B cell (primary cell): ENCODE results near the gene FLII. TPM values are rescaled to one million over a fixed set of nuclear protein-coding genes. Genes with fewer than 3 reads are reported as not detected.

Experiments
- ATAC-seq: fragments of 200-7000 bp; cut with Tn5 transposase; one replicate; pipeline ENCODE4 v1.10.0; 2021; ENCODE audit warnings: low read depth, mild to moderate bottlenecking, moderate number of reproducible peaks, moderate library complexity
- CTCF ChIA-PET: fragments of 350-600 bp; sonication (Branson Sonifier 250); formaldehyde crosslinking; loops from one replicate; lab custom pipeline; 2021; ENCODE audit warnings: antibody characterized with exemption, inconsistent platforms; lab: Charles Lee
- POLR2A ChIA-PET: fragments of 350-600 bp; sonication (Branson Sonifier 250); formaldehyde crosslinking; loops from one replicate; lab custom pipeline; 2021; ENCODE audit warnings: antibody characterized with exemption; lab: Charles Lee
- DNase-seq: peaks from one replicate; pipeline ENCODE4 v3.0.0; 2013
- H2AFZ ChIP-seq: 2 replicates; pipeline ENCODE4 v1.6.1; 2012; ENCODE audit warnings: mild to moderate bottlenecking, low read depth, low read length; ENCODE audit not compliant: insufficient read depth, poor library complexity, severe bottlenecking
- H3K27ac ChIP-seq, 2 donors: 1 replicate in 1 of 2; 2 replicates in 1 of 2; pipeline ENCODE4 v1.5.1; 2012 to 2013; ENCODE audit warnings: low read length in 2 of 2, mild to moderate bottlenecking in 2 of 2, moderate library complexity in 1 of 2
- H3K27me3 ChIP-seq, 4 experiments: fragments of 200-600 bp in 1 of 4; sonication (generic) in 1 of 4; replicated peaks in 1 of 4; 1 replicate in 2 of 4; 2 replicates in 2 of 4; pipeline versions ENCODE4 v1.6.1 to v1.7.0; 2013 to 2016; ENCODE audit warnings: low read length in 3 of 4, mild to moderate bottlenecking in 2 of 4, mixed read lengths in 1 of 4, moderate library complexity in 1 of 4; ENCODE audit not compliant: insufficient read depth in 4 of 4, control insufficient read depth in 3 of 4; ENCODE audit errors: control extremely low read depth in 1 of 4
- H3K36me3 ChIP-seq, 2 experiments: replicated peaks in 1 of 2; 1 replicate in 1 of 2; 2 replicates in 1 of 2; pipeline versions ENCODE4 v1.6.1 to v1.7.1; 2013; ENCODE audit warnings: low read length in 1 of 2; ENCODE audit not compliant: insufficient read depth in 2 of 2, control insufficient read depth in 1 of 2; ENCODE audit errors: control extremely low read depth in 1 of 2, extremely low read depth in 1 of 2
- H3K4me1 ChIP-seq, 2 donors: fragments of 200-600 bp in 1 of 2; sonication (generic) in 1 of 2; 1 replicate in 1 of 2; 2 replicates in 1 of 2; pipeline versions ENCODE4 v1.5.1 to v1.6.1; 2013 to 2017; ENCODE audit warnings: low read length in 2 of 2; ENCODE audit not compliant: control insufficient read depth in 2 of 2, insufficient read depth in 2 of 2
- H3K4me2 ChIP-seq: replicated peaks from 2 replicates; pipeline ENCODE3; 2012; ENCODE audit warnings: mild to moderate bottlenecking, low read depth, low read length; ENCODE audit not compliant: poor library complexity, severe bottlenecking
- H3K4me3 ChIP-seq, 5 experiments: fragments of 200-600 bp in 1 of 5; sonication (generic) in 1 of 5; 1 replicate in 3 of 5; 2 replicates in 2 of 5; pipeline versions ENCODE4 v1.5.1 to v1.7.0; 2011 to 2016; ENCODE audit warnings: low read length in 4 of 5, mild to moderate bottlenecking in 4 of 5, low read depth in 2 of 5, control low read depth in 1 of 5, moderate library complexity in 1 of 5; ENCODE audit not compliant: insufficient read depth in 1 of 5; ENCODE audit errors: control extremely low read depth in 1 of 5, extremely low read depth in 1 of 5
- H3K79me2 ChIP-seq: fragments of 200-600 bp; sonication (generic); one replicate; pipeline ENCODE4 v1.6.0; 2016; ENCODE audit warnings: low read length; ENCODE audit not compliant: control insufficient read depth, insufficient read depth
- H3K9ac ChIP-seq: fragments of 200-600 bp; sonication (generic); 2 replicates; pipeline ENCODE4 v1.6.1; 2017; ENCODE audit warnings: mild to moderate bottlenecking, low read length, moderate library complexity
- H3K9me3 ChIP-seq, 3 donors: one replicate each; pipeline versions ENCODE4 v1.6.1 to v1.7.1; 2013; ENCODE audit warnings: low read length in 2 of 3; ENCODE audit not compliant: control insufficient read depth in 2 of 3, insufficient read depth in 1 of 3; ENCODE audit errors: control extremely low read depth in 1 of 3
- H4K20me1 ChIP-seq: 2 replicates; pipeline ENCODE4 v1.6.0; 2012; ENCODE audit warnings: mild to moderate bottlenecking, low read length; ENCODE audit not compliant: insufficient read depth, control insufficient read depth, poor library complexity, severe bottlenecking
- H3K27ac Mint-ChIP-seq: one replicate; pipeline ENCODE4 v1.8.0; 2021; ENCODE audit warnings: mixed read lengths
- H3K27me3 Mint-ChIP-seq: one replicate; pipeline ENCODE4 v1.8.0; 2021; ENCODE audit warnings: mixed read lengths
- H3K4me1 Mint-ChIP-seq: one replicate; pipeline ENCODE4 v1.8.0; 2021; ENCODE audit warnings: mixed read lengths
- H3K4me3 Mint-ChIP-seq: one replicate; pipeline ENCODE4 v1.8.0; 2021; ENCODE audit warnings: mixed read lengths
- H3K9me3 Mint-ChIP-seq: one replicate; pipeline ENCODE4 v1.8.0; 2022; ENCODE audit warnings: mixed read lengths; ENCODE audit not compliant: insufficient read depth
- CTCF ChIP-seq: fragments of 200-600 bp; IDR thresholded peaks from one replicate; pipeline ENCODE4 v1.8.0; 2022; ENCODE audit warnings: antibody characterized with exemption, mild to moderate bottlenecking
- EZH2 ChIP-seq: IDR thresholded peaks from 2 replicates; pipeline ENCODE4 v1.6.1; 2012; ENCODE audit warnings: borderline replicate concordance, low read depth, mild to moderate bottlenecking, moderate library complexity, low read length; ENCODE audit not compliant: insufficient read depth, poor library complexity, severe bottlenecking
- WGBS: methylation state at CpG from one replicate; pipeline ENCODE4 v1.1.5; 2013; ENCODE audit warnings: missing lambda C conversion rate; ENCODE audit not compliant: insufficient coverage; 5-methylcytosine and 5-hydroxymethylcytosine counted together
- intact Hi-C: fragments of 100-400 bp; cut with micrococcal nuclease; formaldehyde crosslinking; loops from one replicate; pipeline ENCODE4 v1.10.0; 2022
- polyA plus RNA-seq: library from polyadenylated mRNA; depleted of rRNA; stranded (reverse); fragments of >200 nt; gene quantifications from 2 replicates; pipeline ENCODE4 v1.2.3, GENCODE V29; 2012
- total RNA-seq, 2 donors: library from RNA; stranded (reverse); fragments of 120-200 nt in 1 of 2; gene quantifications; 1 replicate in 1 of 2; 2 replicates in 1 of 2; pipeline versions ENCODE4 v1.2.3 to v1.2.4, GENCODE V29; 2013 to 2022

FLII gene
- total and polyA plus RNA-seq, 2 donors (not counting 1 experiment from before 2014, with no cell fraction given) = 357 to 531 TPM

- Histone ChIP-seq H3K27ac (no peak overlapping the region), H4K20me1 (no peaks in the 10 kb centered on the region), H3K9me3 (no peaks in the 10 kb centered on the region), H3K4me2 (no peak overlapping the region), H3K36me3 (peaks cover 11 to 36% of the 10 kb centered on the region in 2 experiments), H2AFZ (no peak overlapping the region), H3K4me1 (peaks cover 6% of the 10 kb centered on the region in 2 donors), H3K4me3 (no peak overlapping the region), H3K79me2 (no peaks in the 10 kb centered on the region), H3K27me3 (no peaks in the 10 kb centered on the region), H3K9ac (no peak overlapping the region)
- no peaks in the 10 kb centered on the region for H3K27me3 Mint-ChIP-seq
- ChIA-PET CTCF (no interaction called here), POLR2A (no interaction called here)
- intact Hi-C loops = no loop called here
- H3K4me3 Mint-ChIP-seq = no peak overlapping the region
- 100% methylated on average over 3 of the region's 15 CpGs for WGBS
- no peak overlapping the region for H3K27ac Mint-ChIP-seq
- H3K4me1 Mint-ChIP-seq = peaks cover 10% of the 10 kb centered on the region
- H3K9me3 Mint-ChIP-seq = no peaks in the 10 kb centered on the region
- TF ChIP-seq CTCF (no peak), EZH2 (no peak)
- ATAC-seq (no peak), DNase-seq (no peak)
Measured at GRCh38 chr17:18291718-18292540, 33.4 kb upstream of the FLII start.

GRCh38 chr17:18285296-18285695, 26.8 kb upstream of the FLII start:
- no peaks in the 10 kb centered on the region for H3K9me3 Mint-ChIP-seq
- H3K27me3 Mint-ChIP-seq = no peaks in the 10 kb centered on the region
- Histone ChIP-seq H2AFZ (no peak overlapping the region), H3K4me2 (no peak overlapping the region), H3K79me2 (no peaks in the 10 kb centered on the region), H4K20me1 (no peaks in the 10 kb centered on the region), H3K4me1 (no peaks in the 10 kb centered on the region), H3K27ac (no peak overlapping the region), H3K27me3 (no peaks in the 10 kb centered on the region), H3K9ac (no peak overlapping the region), H3K4me3 (no peak overlapping the region), H3K9me3 (no peaks in the 10 kb centered on the region), H3K36me3 (peaks cover 6 to 63% of the 10 kb centered on the region in 2 experiments)
- no peaks in the 10 kb centered on the region for H3K4me1 Mint-ChIP-seq
- DNase-seq (no peak), ATAC-seq (no peak)
- POLR2A ChIA-PET = interaction anchor here (0.6 kb wide), 1 partner anchor 76 kb away, joined by 3 read pairs; no protein-coding TSS in a partner anchor
- CTCF ChIA-PET = no interaction called here
- 99% methylated on average over 11 of the region's 11 CpGs for WGBS
- no peak overlapping the region for H3K4me3 Mint-ChIP-seq
- TF ChIP-seq EZH2 (no peak), CTCF (no peak)
- intact Hi-C loops = no loop called here
- H3K27ac Mint-ChIP-seq = no peak overlapping the region
